Choroid plexus epithelial cell (primary cell): ENCODE measurements around the gene SELENOO.
A peak's percentile ranks its signal among the peaks of the same experiment; 100 is the strongest.

Experiments
- DNase-seq: peaks from one replicate; pipeline ENCODE4 v3.0.0-alpha.2; 2010; ENCODE audit warnings: low read depth
- H3K4me3 ChIP-seq: 2 replicates; pipeline ENCODE4 v1.5.1; 2011; ENCODE audit warnings: low read depth, mild to moderate bottlenecking, control low read depth, low read length, moderate library complexity
- TF ChIP-seq, protein P1 (sequence below): conservative IDR thresholded peaks from 2 replicates; pipeline ENCODE4 v1.5.1; 2011; ENCODE audit warnings: low read depth, mild to moderate bottlenecking, control low read depth, inconsistent platforms, low read length, moderate library complexity

The SELENOO gene, protein sequence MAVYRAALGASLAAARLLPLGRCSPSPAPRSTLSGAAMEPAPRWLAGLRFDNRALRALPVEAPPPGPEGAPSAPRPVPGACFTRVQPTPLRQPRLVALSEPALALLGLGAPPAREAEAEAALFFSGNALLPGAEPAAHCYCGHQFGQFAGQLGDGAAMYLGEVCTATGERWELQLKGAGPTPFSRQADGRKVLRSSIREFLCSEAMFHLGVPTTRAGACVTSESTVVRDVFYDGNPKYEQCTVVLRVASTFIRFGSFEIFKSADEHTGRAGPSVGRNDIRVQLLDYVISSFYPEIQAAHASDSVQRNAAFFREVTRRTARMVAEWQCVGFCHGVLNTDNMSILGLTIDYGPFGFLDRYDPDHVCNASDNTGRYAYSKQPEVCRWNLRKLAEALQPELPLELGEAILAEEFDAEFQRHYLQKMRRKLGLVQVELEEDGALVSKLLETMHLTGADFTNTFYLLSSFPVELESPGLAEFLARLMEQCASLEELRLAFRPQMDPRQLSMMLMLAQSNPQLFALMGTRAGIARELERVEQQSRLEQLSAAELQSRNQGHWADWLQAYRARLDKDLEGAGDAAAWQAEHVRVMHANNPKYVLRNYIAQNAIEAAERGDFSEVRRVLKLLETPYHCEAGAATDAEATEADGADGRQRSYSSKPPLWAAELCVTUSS

DNA sequence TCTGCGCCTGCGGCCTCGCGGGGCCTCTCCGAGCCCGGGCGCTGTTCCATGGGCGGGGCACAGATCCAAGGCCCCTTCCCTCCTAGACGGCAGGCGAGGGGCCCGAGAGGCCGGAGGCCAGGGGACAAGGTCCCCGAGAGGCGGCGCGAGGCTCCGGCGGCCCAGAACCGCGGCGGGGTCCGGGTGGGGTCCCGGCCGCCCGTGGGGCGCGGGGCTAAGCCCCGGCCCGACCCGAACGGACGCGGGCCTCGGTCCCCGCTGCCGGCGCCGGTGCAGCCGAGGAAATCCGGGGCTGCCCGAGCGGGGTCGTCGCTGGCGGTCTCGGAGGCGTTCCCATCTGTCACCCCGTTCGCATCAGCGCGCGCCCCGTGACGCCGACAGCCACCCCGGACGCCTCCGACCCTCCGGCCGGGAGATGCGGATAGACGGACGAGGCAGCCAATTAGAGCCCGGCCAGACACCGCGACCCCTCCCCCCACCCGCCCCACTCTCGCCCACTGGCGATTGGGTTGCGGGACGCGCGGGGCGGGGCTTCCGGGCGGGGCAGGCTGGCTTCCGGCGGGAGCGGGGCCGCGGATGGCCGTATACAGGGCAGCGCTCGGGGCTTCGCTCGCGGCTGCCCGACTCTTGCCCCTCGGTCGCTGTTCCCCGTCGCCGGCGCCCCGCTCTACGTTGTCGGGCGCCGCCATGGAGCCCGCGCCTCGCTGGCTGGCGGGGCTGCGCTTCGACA lies at the start of gene SELENOO:
SELENOO (plus strand) TSS at position 551 of the 730 bp plus-strand sequence; CDS start at position 577, 26 bp downstream.
- peak within 1 kb of the TSS; percentile 77 for H3K4me3 ChIP-seq
- peak; percentile 89 for DNase-seq
- TF ChIP-seq, protein P1, sequence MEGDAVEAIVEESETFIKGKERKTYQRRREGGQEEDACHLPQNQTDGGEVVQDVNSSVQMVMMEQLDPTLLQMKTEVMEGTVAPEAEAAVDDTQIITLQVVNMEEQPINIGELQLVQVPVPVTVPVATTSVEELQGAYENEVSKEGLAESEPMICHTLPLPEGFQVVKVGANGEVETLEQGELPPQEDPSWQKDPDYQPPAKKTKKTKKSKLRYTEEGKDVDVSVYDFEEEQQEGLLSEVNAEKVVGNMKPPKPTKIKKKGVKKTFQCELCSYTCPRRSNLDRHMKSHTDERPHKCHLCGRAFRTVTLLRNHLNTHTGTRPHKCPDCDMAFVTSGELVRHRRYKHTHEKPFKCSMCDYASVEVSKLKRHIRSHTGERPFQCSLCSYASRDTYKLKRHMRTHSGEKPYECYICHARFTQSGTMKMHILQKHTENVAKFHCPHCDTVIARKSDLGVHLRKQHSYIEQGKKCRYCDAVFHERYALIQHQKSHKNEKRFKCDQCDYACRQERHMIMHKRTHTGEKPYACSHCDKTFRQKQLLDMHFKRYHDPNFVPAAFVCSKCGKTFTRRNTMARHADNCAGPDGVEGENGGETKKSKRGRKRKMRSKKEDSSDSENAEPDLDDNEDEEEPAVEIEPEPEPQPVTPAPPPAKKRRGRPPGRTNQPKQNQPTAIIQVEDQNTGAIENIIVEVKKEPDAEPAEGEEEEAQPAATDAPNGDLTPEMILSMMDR: no peak

DNA sequence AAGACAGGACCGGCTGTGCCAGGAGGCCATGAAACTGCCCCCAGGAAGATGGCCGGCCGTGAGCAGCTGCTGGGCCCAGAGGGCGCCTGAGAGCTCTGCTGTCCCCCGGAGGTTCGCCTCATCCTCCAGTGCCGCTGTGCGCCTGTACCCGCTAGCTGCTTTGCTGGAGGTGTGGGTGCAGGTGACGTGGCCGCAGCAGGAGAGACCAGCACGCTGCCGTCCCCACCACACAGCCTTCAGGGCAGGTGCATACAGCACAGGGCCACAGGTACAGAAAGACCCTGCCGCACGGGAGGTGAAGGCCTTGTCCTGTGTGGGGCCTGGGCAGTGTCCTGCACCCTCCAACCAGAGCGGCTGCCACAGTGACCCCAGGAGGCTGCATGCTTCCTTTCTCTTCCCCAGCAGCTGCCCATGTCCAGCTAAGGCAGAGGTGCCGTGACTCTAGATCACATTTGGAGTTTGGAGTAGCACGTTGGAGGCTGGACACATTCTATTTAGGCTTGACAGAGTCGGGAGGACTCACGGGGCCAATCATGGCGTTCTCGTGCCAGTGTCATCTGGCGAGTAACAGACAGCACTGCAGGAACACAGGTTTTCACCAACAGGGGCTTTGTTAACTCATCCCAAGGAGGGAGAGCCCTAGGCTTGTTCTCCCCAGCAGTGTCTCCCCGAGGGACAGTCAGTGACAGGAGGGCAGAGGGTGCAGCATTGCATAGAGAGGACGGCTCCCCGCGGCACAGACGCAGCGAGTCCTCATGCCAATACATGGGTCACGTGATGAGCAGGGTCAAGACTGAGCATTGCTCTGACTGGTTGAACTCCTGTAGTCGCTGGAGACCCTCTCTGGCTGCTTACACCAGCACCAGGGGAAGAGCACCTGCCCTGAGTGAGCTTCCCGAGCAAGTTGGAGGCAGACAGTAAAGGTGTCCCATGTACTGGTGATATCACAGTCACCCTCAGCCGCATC lies 49.0 kb upstream of the SELENOO start:
- no peak overlapping the region for H3K4me3 ChIP-seq
- TF ChIP-seq, protein P1: no peak
- DNase-seq: no peak

DNA sequence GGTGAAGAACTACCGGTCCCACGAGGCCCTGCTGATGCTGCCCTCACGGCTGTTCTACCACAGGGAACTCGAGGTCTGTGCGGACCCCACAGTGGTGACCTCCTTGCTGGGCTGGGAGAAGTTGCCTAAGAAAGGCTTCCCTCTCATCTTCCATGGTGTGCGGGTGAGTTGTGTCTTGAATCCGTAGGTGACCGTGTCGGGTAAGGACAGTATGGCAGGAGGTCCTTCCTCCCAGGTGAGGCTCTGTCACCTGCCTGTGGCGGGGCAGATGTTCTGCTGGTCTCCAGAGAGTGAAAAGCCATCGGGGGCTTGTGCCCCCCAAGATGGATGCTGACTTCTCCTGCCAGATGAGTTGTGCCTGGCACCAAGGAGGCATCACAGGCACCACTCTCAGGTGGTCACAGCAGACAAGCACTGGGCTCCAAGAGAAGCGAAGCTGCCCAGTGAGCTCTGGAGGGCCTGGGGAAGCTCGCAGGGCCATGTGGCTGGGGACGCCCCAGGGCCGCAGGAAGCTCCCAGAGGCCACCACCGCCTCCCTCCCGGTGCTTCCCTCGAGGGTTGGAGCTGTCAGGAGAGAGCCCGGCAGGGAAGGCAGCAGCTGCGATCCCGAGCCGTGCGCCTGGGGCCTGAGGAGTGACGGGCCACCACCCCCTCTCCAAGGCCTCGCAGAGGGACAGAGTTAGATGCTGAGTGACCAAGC lies 47.6 kb upstream of the SELENOO start:
- H3K4me3 ChIP-seq: no peak overlapping the region
- no peak for DNase-seq
- TF ChIP-seq, protein P1: no peak

DNA sequence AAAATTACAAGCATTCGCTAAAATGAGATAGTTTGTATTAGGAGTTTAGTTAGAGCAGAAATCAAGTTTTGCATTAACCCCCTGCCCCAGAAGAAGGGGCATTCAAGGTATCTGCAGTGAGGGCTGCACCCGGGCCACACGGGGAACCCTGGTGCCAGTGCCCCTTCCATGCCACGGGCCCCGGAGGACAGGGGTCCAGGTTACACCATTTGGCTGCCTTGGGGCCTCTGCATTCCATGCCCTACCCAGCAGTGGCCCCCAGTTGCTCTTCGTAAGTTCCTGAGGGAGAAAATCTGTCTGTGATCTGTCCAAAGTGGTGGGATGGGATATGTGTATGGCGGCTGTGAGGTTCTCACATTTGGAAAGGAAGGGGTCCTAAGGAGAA lies 47.1 kb upstream of the SELENOO start:
- no peak overlapping the region for H3K4me3 ChIP-seq
- TF ChIP-seq, protein P1: no peak
- DNase-seq: no peak

- H3K4me3 ChIP-seq: no peak overlapping the region
- TF ChIP-seq, protein P1: no peak
- no peak for DNase-seq
Measured at GRCh38 chr22:50157709-50158375, 43.0 kb upstream of the SELENOO start.
